ENCODE data around the gene RAB22A. TPM values are rescaled to one million over a fixed set of nuclear protein-coding genes. Genes with fewer than 3 reads are reported as not detected.

RAB22A gene
- total and polyA plus RNA-seq, 9 of the 15 experiments (the other 6 are each of a cell fraction or from before 2014, with no cell fraction given): 1.1 to 8.0 (median 6.7) TPM

DNA sequence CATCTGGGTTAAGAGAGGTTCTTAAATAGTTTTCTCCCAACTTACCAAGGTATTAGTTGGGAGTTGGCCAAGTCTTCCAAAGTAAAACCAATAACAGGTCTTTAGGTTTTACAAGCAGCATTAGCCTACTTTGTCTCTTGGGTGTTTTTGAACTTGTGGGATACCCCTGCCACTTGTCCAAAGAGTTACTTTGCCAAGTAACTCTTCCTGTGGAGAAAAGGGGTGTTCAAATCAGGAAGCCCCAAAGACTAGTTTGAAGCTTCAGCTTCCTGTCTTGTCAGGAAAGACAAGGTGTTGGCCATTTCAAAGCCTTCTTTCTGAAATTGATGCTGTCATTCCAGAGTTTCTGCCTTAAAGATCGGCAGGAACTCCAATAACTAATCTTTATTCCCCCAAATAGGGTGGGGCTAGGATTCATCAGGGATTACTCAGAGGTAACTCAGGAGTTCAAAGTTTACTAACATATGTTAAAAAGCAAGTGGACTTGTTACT, 822 bp downstream of the RAB22A start (continued):
- TF ChIP-seq ZNF197 (CRISPR knock-in tag; IDR thresholded peaks at IDR 0.05; ENCODE audit: low read depth): no peak
- TF ChIP-seq L3MBTL2 (IDR thresholded peaks at IDR 0.05): no peak
- TF ChIP-seq GTF2E2 (tag; IDR thresholded peaks at IDR 0.05): 0 out of 2 replicates have a peak, but pooled peaks have one; percentile 21
- no peak for TF ChIP-seq ARID1B (IDR thresholded peaks at IDR 0.05)
- no peak for TF ChIP-seq PHF21A (IDR thresholded peaks at IDR 0.05; ENCODE audit: borderline replicate concordance, low read depth)
- no peak for TF ChIP-seq EHMT2 (IDR thresholded peaks at IDR 0.05)
- TF ChIP-seq DEAF1 (CRISPR knock-in tag; IDR thresholded peaks at IDR 0.05): no peak
- TF ChIP-seq, protein P1, sequence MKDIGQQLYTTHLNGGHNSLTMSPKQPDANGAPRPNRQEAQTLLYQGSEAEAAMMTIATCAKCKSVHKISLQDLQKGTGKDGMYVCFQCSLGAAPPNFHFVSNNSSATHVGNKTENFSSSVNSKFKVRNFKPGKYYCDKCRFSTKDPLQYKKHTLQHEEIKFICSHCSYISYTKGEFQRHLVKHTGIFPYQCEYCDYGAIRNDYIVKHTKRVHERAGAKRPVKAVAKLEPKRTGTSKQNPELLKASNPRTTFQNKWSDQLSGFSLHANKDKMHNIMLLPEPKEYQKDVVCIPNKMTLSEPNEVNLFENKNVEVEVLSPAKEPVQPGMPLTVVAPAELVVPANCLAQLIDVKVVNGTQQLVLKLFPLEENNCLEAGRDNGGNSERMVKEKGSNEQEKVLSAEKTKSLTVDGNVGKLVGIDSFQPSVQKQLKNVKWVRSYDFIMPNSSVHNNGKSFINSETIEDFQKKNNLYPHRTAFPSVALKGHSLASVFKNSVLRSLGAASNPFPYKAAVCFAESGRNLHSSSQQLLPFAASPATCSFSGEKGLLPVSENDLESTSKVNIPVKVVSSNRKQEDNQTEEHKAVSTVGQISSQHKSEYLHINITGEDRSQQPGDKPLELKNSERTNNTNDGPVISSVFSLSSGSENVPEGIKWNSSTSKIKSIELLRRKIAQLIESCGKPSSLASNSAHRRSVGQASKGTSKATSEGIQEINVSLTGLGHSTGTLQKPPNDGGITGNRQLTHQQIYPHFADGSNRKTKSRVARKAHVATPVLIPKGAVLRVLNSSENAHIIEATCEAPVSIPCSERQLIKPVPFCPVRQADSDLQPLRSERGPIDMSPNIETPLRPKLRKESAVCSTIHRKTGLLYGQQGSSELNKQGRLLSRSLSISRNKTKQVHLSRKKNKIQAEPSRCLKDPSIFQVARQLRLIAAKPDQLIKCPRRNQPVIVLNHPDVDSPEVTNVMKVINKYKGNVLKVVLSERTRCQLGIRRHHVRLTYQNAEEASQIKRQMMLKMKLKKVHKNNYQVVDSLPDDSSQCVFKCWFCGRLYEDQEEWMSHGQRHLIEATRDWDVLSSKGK (CRISPR knock-in tag; IDR thresholded peaks at IDR 0.05): no peak
- no peak for TF ChIP-seq HNRNPK (IDR thresholded peaks at IDR 0.05; ENCODE audit: low read depth, low read length, poor library complexity, severe bottlenecking)
- no peak for TF ChIP-seq SREBF2 (CRISPR knock-in tag; IDR thresholded peaks at IDR 0.05)
- TF ChIP-seq RNF219 (CRISPR knock-in tag; IDR thresholded peaks at IDR 0.05): no peak
- TF ChIP-seq, protein P2, sequence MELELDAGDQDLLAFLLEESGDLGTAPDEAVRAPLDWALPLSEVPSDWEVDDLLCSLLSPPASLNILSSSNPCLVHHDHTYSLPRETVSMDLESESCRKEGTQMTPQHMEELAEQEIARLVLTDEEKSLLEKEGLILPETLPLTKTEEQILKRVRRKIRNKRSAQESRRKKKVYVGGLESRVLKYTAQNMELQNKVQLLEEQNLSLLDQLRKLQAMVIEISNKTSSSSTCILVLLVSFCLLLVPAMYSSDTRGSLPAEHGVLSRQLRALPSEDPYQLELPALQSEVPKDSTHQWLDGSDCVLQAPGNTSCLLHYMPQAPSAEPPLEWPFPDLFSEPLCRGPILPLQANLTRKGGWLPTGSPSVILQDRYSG (tag; conservative IDR thresholded peaks at IDR 0.05; ENCODE audit: low read depth): no peak
- TF ChIP-seq, protein P3, sequence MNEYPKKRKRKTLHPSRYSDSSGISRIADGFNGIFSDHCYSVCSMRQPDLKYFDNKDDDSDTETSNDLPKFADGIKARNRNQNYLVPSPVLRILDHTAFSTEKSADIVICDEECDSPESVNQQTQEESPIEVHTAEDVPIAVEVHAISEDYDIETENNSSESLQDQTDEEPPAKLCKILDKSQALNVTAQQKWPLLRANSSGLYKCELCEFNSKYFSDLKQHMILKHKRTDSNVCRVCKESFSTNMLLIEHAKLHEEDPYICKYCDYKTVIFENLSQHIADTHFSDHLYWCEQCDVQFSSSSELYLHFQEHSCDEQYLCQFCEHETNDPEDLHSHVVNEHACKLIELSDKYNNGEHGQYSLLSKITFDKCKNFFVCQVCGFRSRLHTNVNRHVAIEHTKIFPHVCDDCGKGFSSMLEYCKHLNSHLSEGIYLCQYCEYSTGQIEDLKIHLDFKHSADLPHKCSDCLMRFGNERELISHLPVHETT (CRISPR knock-in tag; conservative IDR thresholded peaks at IDR 0.05 in 1 of 2, IDR thresholded peaks at IDR 0.05 in 1 of 2): no peak
- TF ChIP-seq EP400 (IDR thresholded peaks at IDR 0.05): 0 out of 2 replicates have a peak, but pooled peaks have one; percentile 18
- TF ChIP-seq ZNF23 (CRISPR knock-in tag; IDR thresholded peaks at IDR 0.05): no peak
- TF ChIP-seq ZNF175 (CRISPR knock-in tag; IDR thresholded peaks at IDR 0.05; ENCODE audit: low read depth): no peak
- TF ChIP-seq MTF1 (CRISPR knock-in tag; IDR thresholded peaks at IDR 0.05; ENCODE audit: borderline replicate concordance): no peak
- TF ChIP-seq COPS2 (conservative IDR thresholded peaks at IDR 0.05): no peak
- no peak for TF ChIP-seq POLR2AphosphoS2 (IDR thresholded peaks at IDR 0.05; ENCODE audit: low read length)
